Measurements from ENCODE around the gene SMIM10L2A. TPM values are rescaled to one million over a fixed set of nuclear protein-coding genes. Genes with fewer than 3 reads are reported as not detected.
A peak's percentile ranks its signal among the peaks of the same experiment; 100 is the strongest.

Gene SMIM10L2A
- total and polyA plus RNA-seq, 2 of the 8 experiments (the other 6 are each of a cell fraction or from before 2014, with no cell fraction given) = 5.0 to 7.5 TPM

DNA sequence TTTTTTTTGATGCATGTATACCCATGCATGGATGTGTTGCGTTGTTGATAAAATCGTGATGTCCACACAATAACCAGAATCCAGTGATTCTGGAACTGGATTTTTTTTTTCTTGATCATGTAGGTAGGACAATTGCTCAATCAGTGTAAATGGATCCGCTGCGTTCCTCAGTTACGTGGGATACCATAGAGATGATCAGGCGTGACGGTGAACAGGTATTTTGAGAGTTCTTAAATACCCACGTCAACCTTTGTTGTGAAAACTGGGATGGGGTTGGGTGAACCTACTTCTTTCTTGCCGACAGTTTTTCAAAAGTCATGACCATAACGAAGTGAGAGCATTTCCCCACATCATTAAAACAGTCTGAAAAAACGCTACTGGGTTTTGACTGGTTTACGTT lies 913 bp upstream of the SMIM10L2A start:
- H3K79me2 ChIP-seq (ENCODE audit: control insufficient read depth in 1 of 2, insufficient read depth in 2 of 2, low read length in 2 of 2) = no peaks in the 10 kb centered on the region
- no peak overlapping the region for H3K56ac ChIP-seq (replicated peaks; ENCODE audit: insufficient read length, low read depth, low read length)
- peaks cover 2 to 6% (median 3%) of the 10 kb centered on the region in 4 experiments; a peak in 4 of 7 replicates for H3K4me1 ChIP-seq (replicated peaks in 1 of 4; ENCODE audit: control insufficient read depth in 3 of 4, insufficient read depth in 4 of 4, low read length in 3 of 4)
- H2BK5ac ChIP-seq (ENCODE audit: low read depth, low read length) = no peak overlapping the region
- H3K23ac ChIP-seq (ENCODE audit: insufficient read length) = no peak overlapping the region
- H3K36me3 ChIP-seq (ENCODE audit: control insufficient read depth in 2 of 4, insufficient read depth in 4 of 4, low read length in 3 of 4) = no peaks in the 10 kb centered on the region; a peak in 1 of 8 replicates
- H4K5ac ChIP-seq (ENCODE audit: insufficient read length, low read depth, low read length) = no peak overlapping the region
- peak overlapping the region in 1 of 4 experiments; percentile 61; a peak in 1 of 8 replicates for H3K4me3 ChIP-seq (ENCODE audit: extremely low read depth in 1 of 4, insufficient read depth in 2 of 4, low read depth in 3 of 4, low read length in 4 of 4)
- no peak overlapping the region for H2BK120ac ChIP-seq (replicated peaks; ENCODE audit: low read depth, low read length)
- no peak overlapping the region for H3K9ac ChIP-seq (replicated peaks in 1 of 4; ENCODE audit: extremely low read depth in 1 of 4, low read depth in 3 of 4, low read length in 3 of 4)
- peak overlapping the region; percentile 27 for H4K91ac ChIP-seq (replicated peaks; ENCODE audit: insufficient read length, low read length)
- no peaks in the 10 kb centered on the region for H3K9me3 ChIP-seq (ENCODE audit: insufficient read depth in 2 of 2, low read depth in 1 of 2, low read length in 1 of 2)
- no peak overlapping the region for H3K18ac ChIP-seq (ENCODE audit: extremely low read depth, low read length)
- DNase-seq (ENCODE audit: low read depth in 1 of 2, low spot score in 2 of 2) (no peak), FAIRE-seq (peak; percentile 76)
- no peaks in the 10 kb centered on the region for H3K79me1 ChIP-seq (ENCODE audit: low read depth, low read length)
- H2BK20ac ChIP-seq (ENCODE audit: low read length) = no peak overlapping the region
- no peaks in the 10 kb centered on the region for H4K20me1 ChIP-seq (replicated peaks in 1 of 2; ENCODE audit: control insufficient read depth in 1 of 2, insufficient read depth in 2 of 2, low read length in 2 of 2)
- WGBS, 2 experiments (ENCODE audit: extremely low coverage in 1 of 2, insufficient coverage in 1 of 2, insufficient read length in 1 of 2, insufficient replicate concordance in 2 of 2, low coverage in 1 of 2, low lambda C conversion rate in 2 of 2, missing lambda C conversion rate in 1 of 2) = 91% methylated on average over 10 of the region's 12 CpGs; no CpG with 5 or more reads in 1 of the 2 experiments
- H3K4ac ChIP-seq (replicated peaks; ENCODE audit: insufficient read length, low read depth, low read length) = no peak overlapping the region
- CTCF ChIA-PET (ENCODE audit: partially characterized antibody) = no interaction called here
- peak overlapping the region in 1 of 2 experiments; percentile 67; a peak in 1 of 4 replicates for H3K4me2 ChIP-seq (ENCODE audit: insufficient read depth in 1 of 2, low read depth in 2 of 2, low read length in 2 of 2)
- no peak for TF ChIP-seq POU5F1 (IDR thresholded peaks at IDR 0.05; ENCODE audit: low read depth, low read length)
- no peak overlapping the region for H2BK12ac ChIP-seq (ENCODE audit: low read depth, low read length)
- no peak overlapping the region for H2AK5ac ChIP-seq (ENCODE audit: low read depth, low read length)
- no peak overlapping the region for H2BK15ac ChIP-seq (ENCODE audit: low read length)
- 0 out of 2 replicates have a peak overlapping the region, but pooled peaks have one; percentile 78 for H2AFZ ChIP-seq (ENCODE audit: low read length)
- H3K27ac ChIP-seq (ENCODE audit: low read depth, low read length) = no peak overlapping the region
- H3K27me3 ChIP-seq (replicated peaks in 1 of 4; ENCODE audit: control insufficient read depth in 3 of 4, extremely low read depth in 1 of 4, insufficient read depth in 3 of 4, low read length in 3 of 4) = no peaks in the 10 kb centered on the region
- POLR2A ChIA-PET (ENCODE audit: partially characterized antibody) = no interaction called here
- no peaks in the 10 kb centered on the region; the same call in 1 of the 2 replicates for H3K23me2 ChIP-seq (ENCODE audit: low read depth, low read length)
- H3K14ac ChIP-seq (ENCODE audit: insufficient read length) = no peak overlapping the region
- H4K8ac ChIP-seq (ENCODE audit: extremely low read depth, insufficient read depth, low read length) = no peak overlapping the region
